ENCODE measurements around the gene PC. TPM values are rescaled to one million over a fixed set of nuclear protein-coding genes. Genes with fewer than 3 reads are reported as not detected.
"Not testable (repeated sequence)": the region's sequence is repeated elsewhere in the genome, so short reads cannot be mapped to it uniquely, and the experiment has no call there.

The PC gene
- polyA plus RNA-seq, 10 donors, result 12.3 to 21.2 (median 16.0) TPM

- DNase-seq, result no peak
Measured at GRCh38 chr11:66845143-66845875, 112.9 kb downstream of the PC start.

GRCh38 chr11:66844496-66845142 lies 113.6 kb downstream of the PC start:
- DNase-seq, result no peak

- no peak for DNase-seq
Measured at GRCh38 chr11:66843776-66844495, 114.2 kb downstream of the PC start.

- DNase-seq, result peak; percentile 91 to 97 (median 93)
Measured at GRCh38 chr11:66842896-66843775, 115.0 kb downstream of the PC start, which contains the start of gene RCE1. Gene RCE1, plus strand, starts transcription at chr11:66843441. Its CDS starts 15 bp downstream, at chr11:66843456.

- no peak for DNase-seq
Measured at GRCh38 chr11:66842501-66842895, 115.7 kb downstream of the PC start.

GRCh38 chr11:66841861-66842260 lies 116.3 kb downstream of the PC start:
- DNase-seq, result no peak

- no peak for DNase-seq
Measured at GRCh38 chr11:66840317-66841091, 117.7 kb downstream of the PC start.

- no peak for DNase-seq
Measured at GRCh38 chr11:66835768-66836405, 122.3 kb downstream of the PC start.

GRCh38 chr11:66834943-66835342 lies 123.2 kb downstream of the PC start:
- no peak for DNase-seq

GRCh38 chr11:66834539-66834845 lies 123.7 kb downstream of the PC start:
- no peak for DNase-seq

- not testable (repeated sequence) for DNase-seq
Measured at GRCh38 chr11:66824573-66824972, 133.6 kb downstream of the PC start.

GRCh38 chr11:66823700-66824099 lies 134.5 kb downstream of the PC start:
- DNase-seq, result no peak

- DNase-seq, result no peak
Measured at GRCh38 chr11:66820901-66821300, 137.3 kb downstream of the PC start.

- no peak for DNase-seq
Measured at GRCh38 chr11:66820381-66820780, 137.8 kb downstream of the PC start.

GRCh38 chr11:66818231-66818955 lies 139.8 kb downstream of the PC start:
- no peak for DNase-seq

- DNase-seq, result no peak
Measured at GRCh38 chr11:66815646-66816045, 142.5 kb downstream of the PC start.

GRCh38 chr11:66814678-66815077 lies 143.5 kb downstream of the PC start:
- DNase-seq, result no peak

GRCh38 chr11:66810576-66811185 lies 147.5 kb downstream of the PC start:
- DNase-seq, result no peak

GRCh38 chr11:66809592-66809991 lies 148.6 kb downstream of the PC start:
- DNase-seq, result no peak
